ENCODE results near the gene OGFOD1.

OGFOD1 gene

DNA sequence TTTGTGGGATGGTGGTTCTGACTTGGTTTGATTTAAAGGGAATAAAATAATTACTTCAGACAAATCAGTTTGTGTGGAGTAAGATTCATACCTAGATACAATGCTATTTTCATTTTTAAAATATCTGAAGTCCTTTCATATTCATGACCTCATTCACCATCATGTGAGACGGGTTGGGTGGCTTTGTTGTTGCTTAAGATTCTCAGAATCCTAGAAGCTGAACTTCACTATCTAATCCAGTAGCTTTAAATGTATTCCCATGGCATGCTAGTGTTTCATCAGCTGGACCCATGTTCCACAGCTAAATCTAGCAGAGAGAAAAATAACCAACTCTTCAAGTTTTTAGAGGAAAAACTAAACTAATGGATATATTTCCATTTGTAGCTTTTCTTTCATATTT lies 23.3 kb upstream of the OGFOD1 start:
- DNase-seq (ENCODE audit: low spot score), result no peak

DNA sequence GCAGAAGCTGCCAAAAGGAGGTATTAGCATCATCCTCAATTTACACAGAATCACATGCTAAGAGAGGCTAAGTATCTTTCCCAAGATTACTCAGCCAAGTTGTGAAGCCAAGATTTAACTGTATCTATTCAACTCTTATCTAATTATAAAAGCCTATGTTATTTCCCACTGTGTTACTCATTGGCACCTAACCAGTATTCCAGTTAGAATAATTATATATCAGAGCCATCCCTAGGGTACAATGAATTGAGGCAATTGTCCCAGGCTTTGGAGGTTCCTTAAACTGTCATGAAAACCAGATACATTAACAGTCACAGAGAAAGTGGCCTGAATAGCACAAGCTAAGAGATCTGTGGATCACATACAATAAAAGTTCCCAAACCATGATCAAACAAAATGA lies 15.1 kb upstream of the OGFOD1 start:
- DNase-seq (ENCODE audit: low spot score), result no peak

DNA sequence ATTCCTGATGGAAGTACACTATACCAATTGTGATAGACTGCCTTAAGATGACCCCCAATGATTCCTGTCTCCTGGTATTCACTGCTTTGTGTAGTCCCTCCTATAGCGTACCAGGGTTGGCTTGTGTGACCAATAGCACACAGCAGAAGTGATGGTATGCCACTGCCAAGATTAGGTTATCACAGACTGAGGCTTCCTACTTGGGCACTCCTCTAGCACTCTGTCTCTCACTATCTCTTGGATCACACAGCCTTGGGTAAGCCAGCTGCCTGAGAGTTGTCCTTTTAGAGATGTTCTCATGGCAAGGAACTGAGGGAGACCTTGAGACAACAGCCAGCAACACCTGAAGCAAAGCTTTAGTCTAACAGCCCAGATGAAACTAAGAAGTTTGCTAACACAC lies 13.3 kb upstream of the OGFOD1 start:
- DNase-seq (ENCODE audit: low spot score), result no peak

DNA sequence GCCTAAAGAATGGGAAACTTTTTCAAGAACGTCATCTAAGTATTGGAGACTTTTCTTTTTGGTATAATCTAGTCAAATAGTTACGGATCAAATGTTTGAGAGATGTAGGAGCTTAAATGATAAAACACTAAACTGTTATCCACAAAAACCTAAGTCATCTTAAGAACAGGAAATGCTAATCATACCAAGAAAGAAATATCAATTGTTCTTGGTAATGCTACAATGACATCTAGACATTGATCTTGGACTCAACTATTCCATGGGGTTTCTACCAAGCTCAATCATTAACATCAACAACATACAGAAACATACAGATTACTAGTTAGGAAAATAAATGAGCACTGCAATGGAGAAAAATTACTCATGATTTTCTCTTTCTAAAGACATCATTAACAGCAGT lies 4.1 kb upstream of the OGFOD1 start:
- no peak for DNase-seq (ENCODE audit: low spot score)

DNA sequence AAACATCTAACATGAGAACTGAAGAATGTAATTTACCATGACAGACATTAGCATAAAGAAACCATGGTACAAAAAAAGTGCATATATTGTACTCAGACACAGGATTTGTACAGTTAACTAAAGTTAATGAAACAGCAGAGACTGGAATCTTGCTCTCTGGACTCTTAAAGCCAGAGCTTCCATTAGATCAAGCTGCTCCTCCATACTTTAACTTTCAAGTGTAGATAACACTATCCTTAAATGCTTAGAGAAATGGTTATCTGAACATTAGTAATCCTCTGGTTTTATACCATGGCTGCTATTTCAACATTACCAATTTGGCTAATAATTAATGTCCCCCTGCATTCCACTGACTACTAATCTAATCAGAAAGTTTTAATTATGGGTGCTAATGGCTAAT lies 3.3 kb upstream of the OGFOD1 start:
- no peak for DNase-seq (ENCODE audit: low spot score)

DNA sequence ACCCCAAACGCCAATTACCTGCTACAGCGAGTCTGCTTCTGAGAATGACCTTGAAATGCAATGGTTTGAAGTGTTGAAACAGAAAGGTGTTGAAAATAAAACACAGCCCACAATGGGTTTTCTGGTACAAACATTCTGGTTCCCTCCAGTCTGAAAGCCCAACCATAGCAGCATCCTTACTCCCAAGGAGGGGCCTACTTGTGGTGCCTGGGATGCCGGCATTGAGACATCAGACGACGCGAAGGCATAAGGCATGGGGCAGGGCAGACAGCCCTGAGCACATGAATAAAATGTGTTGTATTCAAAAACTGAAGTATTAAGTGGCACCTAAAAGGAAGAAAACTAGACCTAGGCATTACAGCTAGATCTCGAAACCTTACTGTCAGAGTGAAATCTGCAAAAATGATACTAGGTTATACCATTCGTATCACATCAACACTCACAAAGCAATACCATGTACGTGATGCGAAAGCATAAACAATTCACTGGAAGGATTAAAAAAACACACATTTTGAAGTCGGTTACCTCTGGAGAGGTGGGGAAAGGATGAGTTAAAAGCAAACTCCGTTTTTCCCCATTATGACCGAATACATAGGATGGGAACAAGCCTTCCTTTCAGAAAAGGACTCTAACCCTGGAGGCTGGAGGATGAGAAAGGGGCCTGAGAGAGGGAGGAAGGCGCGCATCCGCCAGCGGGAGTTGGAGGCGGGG lies 924 bp upstream of the OGFOD1 start:
- peak; percentile 54 for DNase-seq (ENCODE audit: low spot score)

DNA sequence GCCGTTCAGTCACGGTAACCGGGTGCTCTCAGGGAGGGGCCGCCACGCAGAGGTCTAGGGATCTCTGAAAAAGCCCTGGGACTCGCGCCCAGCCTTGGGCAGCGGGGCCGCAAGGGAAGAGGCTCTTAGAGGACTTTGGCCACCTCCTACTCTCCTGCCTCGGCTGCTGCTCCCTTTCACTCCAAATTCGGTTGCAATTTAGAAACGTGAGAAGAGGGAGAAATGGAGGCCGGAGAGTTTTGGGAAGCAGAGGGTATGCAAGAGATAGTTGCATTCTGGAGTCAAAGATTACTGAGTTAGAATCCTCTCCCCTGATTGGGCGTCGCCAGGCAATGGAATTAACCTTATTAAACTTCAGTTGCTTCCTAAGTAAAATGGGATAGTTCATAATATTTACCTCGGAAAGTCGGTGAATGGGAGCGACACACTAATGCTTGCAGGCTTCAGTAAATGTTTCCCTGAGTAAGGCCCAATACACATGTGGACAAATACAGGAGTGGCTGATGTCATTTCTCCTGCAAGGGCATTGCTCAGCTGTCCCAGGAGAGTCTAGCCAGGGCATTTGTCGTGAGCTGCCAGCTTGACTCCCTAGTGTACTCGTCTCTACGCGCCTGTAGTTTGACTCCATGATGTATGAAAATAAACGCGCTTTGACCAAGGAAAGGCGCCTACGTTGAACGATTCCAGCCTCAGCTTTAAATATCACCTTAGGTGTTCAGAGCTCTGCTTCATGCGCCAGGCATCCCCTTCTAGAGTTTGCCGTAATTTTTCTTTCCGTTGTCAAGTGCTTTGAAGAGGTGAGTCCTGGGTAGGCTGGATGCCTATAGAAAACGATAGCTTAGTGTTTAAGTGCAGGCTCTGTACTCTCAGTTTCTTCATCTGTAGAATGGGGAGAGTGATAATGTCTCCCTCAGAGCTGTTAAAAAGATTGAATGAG lies 667 bp downstream of the OGFOD1 start:
- peak; percentile 82 for DNase-seq (ENCODE audit: low spot score)

DNA sequence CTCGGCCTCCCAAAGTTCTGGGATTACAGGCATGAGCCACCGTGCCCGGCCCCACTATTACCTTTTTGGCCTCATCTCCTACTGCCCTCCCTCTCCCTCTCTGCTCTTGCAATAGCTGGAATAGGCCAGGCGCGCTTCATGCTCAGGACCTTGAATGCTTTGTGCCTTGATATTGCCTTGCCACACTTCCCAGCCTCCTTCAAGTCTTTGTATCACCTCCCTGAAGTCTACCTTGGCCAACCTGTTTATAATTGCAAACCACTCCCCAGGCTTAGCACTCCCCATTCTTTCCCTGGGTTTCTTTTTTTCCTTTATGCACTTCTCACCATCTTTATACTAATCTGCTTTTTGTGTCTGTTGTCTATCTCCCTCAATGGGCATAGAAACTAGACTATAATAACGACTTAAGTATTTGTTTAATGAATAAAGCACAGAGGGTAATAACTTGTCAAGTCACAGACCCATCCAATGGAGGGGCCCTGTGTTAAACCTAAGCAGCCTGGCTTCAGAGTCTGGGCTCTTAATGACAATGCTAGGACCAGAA lies 6.6 kb downstream of the OGFOD1 start:
- DNase-seq (ENCODE audit: low spot score), result no peak

DNA sequence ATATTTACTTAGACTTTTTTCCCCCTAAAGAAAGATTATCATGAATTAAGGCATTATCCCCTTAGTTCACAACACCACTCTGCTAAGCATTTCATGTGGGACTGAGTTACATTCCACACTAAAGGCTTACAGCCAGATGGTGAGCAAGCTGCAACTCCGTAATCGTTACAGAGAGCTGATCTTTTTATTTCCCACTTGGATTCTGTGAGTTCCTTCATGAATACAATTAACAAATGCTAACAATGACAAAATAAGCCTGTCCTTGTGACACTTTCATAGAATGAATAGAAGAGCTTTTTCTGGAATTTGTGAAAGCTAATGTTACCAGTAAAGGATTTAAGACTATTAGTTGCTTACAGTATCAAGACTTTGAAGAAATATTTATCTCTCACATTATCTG lies 8.7 kb downstream of the OGFOD1 start:
- no peak for DNase-seq (ENCODE audit: low spot score)

DNA sequence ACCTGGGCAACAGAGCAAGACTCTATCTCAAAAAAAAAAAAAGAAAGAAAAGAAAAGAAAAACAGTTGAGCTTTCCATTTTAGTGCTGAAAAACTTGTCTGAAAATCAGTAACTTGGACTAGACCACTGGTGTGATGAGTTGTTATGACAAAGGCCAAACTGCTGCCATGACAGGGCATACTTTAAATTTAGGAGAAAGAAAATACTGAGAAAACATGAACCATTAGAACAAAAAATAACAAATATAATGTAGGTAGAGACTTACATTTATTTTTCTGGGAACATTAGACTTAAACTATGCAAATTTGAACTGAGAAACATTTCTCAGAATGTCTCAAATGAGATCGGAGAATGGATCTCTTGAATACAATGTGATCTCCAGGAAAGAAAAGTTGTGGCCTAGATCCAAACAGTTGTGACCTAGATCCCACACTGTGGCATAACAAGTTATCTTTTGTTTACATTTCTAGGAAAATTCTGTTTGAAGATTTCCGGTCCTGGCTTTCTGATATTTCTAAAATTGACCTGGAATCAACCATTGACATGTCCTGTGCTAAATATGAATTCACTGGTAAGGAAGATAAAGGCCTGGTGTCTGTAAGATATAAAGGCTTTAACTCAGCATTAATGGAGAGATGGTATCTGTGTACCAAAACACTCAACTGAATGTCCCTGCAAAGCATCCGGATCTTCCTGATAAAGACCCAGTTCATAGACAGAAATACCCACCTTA lies 10.9 kb downstream of the OGFOD1 start:
- DNase-seq (ENCODE audit: low spot score), result no peak

DNA sequence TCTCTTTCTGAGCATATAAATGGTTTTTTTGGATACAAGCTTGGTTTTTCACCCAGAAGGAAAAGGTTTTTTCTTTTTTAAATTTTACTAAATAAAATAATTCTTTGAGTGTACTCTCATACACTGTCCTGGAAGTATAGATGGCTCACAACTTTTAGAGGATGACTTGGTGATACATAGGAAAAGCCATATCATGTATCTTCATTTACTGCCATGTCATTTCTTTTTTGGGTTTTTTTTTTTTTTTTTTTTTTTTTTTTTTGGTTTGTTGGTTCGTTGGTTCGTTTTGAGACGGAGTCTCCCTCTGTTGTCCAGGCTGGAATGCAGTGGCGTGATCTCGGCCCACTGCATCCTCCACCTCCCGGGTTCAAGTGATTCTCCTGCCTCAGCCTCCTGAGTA lies 11.8 kb downstream of the OGFOD1 start:
- no peak for DNase-seq (ENCODE audit: low spot score)

DNA sequence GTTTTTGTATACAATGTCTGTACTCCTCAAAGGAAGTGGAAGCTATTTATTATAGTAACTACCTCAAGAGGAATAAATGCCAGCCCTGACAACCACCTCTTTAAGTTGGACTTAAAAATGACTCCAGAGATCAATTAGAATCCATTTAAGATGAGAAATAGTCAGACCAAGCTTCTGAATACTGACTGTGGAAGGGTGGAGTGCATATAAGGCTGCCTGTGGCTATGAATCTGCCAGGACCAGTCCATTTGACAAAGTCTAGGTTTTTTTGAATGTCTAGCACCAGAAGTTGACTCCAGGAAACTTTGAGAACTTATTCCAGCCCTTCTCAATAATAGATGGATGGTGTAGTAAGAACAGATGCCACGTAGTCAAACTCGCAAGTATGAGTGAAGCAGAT lies 15.0 kb downstream of the OGFOD1 start:
- DNase-seq (ENCODE audit: low spot score), result no peak

DNA sequence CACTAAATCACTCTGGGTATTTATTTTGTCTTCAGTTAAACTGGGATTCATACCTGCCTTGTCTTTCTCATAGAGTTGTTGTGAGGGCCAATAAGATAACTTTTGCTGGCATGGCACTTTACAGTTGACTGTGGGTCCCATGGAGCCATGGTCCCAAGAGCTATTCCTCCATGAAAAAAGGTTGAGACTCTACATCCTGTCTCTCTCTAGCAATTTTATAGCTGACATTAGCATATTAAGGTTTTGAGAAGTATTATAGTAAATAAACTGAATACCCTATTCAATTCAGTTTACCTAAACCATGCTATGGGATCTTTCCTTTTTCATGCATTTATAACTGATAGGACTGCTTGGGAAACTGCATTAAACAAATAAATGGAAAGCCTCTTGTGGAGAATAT lies 17.4 kb downstream of the OGFOD1 start:
- DNase-seq (ENCODE audit: low spot score), result no peak

DNA sequence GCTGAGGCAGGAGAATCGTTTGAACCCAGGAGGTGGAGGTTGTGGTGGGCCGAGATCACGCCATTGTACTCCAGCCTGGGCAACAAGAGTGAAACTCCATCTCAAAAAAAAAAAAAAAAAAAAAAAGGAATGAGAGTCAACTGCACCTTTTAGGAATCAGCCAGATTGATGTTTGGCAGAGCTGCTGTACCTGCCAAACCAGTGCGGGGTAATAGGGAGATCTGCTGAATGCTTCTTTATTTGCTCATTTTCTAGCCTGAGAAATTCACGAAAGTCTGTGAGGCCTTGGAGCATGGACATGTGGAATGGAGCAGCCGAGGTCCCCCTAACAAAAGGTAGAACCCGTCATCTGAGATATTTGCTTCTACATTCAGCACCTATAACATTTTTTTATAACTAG lies 18.4 kb downstream of the OGFOD1 start:
- no peak for DNase-seq (ENCODE audit: low spot score)

DNA sequence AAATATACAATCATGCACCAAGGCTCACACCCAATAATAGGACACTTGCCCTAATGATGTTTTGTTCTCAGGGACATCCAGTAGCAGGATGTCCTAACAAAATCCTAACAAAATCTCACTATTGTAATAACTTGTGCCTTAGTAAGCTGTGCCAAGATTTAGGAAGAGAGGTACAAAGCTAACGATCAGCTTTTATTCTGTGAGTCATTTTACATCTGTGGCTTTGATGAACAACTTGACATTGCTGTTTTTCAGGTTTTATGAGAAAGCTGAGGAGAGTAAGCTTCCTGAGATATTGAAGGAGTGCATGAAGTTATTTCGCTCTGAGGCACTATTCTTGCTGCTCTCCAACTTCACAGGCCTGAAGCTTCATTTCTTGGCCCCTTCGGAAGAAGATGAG lies 18.9 kb downstream of the OGFOD1 start:
- DNase-seq (ENCODE audit: low spot score), result no peak

DNA sequence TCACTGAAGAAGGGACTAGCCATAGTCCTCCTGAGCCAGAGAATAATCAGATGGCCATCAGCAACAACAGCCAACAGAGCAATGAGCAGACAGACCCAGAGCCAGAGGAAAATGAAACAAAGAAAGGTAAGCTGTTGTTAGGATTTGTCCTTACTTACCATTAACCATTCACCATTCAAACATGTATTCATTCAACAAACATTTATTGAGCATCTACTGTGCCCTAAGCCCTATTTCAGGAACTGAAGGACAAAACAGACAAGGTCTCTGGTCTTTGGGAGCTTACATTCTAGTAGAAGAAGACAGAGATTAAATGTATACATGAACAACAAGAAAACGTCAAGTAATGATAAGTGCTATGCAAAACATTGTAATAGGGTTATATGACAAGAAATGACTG lies 19.3 kb downstream of the OGFOD1 start:
- no peak for DNase-seq (ENCODE audit: low spot score)

DNA sequence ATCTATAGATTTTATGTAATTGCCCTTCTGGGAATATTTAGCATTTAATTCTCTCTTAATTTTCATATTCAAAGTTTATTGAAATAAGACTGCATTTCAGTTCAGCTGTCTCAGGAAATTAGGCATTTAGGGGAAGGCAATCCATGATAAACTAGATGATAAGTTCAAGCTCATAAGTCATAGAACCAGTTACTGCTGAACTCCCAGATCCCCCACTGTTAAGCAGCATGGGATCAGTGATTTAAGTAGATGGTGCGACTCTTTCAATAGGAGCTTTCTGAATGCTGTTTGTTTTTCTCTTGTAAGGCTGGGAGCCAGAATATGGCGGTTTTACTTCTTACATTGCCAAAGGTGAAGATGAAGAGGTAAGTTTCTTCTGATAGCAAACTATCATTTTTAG lies 23.8 kb downstream of the OGFOD1 start:
- DNase-seq (ENCODE audit: low spot score), result no peak

DNA sequence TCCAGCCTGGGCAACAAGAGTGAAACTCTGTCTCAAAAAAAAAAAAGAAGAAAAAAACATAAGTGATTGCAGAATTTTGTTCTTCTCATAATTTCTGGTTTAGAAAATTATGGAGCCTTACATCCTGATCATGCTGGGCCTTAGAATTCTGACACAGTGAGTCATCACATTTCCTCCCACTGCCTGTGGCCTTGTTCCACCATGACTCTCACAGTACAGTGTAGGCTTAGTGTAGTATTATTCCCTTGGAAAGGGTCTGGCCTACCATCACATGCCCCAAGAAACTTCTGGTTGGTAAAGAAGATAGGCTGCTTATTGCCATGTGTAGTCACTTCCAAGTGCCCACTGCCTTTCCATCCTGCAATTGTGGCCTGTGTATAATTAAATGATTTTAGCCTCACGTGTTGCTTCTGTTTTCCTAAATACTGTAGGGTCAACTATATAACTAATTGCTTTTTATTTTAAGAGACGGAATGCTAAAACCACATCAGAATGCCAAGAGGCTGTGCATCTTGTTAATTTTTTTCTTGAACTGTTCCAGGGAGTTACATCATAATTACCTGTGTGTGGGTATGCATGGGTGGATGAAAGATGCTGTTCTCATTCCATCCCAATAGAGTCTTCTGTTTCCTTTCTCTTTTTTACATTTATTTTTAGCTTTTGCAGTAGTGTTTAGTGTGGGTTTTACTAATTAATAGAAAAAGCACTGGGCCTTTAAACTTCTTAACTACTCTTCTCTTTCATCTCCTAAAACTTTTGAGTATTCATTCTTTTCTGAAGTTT lies 25.9 kb downstream of the OGFOD1 start:
- DNase-seq (ENCODE audit: low spot score), result peak; percentile 79

DNA sequence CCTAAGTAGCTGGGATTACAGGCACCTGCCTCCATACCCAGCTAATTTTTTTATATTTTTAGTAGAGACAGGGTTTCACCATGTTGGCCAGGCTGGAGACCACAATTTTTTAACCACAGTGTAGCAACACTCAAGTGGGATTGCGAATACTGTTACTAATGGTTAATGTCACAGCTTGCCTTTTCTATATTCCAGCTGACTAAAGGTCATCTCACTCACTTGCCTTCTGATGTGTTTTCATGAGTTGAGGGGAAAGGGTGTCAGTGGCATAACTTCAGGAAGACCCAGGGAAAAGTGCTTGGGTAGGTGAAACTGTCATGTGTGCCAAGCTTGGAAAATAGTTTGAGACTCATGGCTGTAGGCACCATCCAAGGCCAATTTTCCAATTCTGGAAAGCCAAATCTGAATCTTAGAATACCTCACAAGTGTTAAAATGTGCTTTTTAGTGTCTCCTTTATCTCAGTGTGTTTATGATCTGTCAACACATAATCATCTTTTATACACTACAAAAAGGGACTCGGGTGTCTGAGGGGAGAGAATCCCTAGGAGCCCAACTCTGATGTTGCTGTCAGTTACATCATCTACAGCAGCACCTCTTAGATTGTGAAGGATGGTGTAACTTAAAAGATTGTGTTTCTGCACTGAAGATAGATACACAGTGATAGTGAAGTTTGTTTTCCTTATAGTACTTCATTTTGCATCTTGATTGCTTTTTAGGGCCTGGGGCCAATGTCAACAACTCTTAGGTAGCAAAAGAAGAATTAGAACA lies 27.1 kb downstream of the OGFOD1 start:
- no peak for DNase-seq (ENCODE audit: low spot score)

DNA sequence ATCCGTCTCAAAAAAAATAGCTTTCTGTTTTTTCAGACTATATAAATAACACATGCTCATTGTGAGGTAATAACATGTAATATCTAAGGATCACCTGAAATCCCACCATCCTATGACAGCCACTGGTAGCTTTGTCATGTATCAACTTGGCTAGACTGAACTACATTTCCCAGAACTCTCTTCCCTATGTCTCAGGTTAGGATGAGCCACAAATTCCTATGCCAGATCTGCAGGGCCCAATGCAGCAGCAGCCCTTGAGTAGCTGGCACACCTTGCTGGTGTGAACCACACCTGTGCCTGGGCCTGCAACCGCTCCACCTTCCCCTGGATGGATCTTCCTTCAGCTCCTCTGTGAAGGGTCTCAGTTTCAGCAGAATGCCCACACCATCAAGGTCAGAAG lies 28.1 kb downstream of the OGFOD1 start:
- no peak for DNase-seq (ENCODE audit: low spot score)

Measured in RKO (cell line).